Retinal pigment epithelial cell (primary cell): Measurements from ENCODE around the gene LPO.

Experiments
- DNase-seq: peaks from one replicate; pipeline ENCODE4 v3.0.0-alpha.2; 2010; ENCODE audit warnings: low read depth
- H3K4me3 ChIP-seq: 2 replicates; pipeline ENCODE4 v1.5.1; 2011; ENCODE audit warnings: mild to moderate bottlenecking, low read length, control low read depth, moderate library complexity
- CTCF ChIP-seq: conservative IDR thresholded peaks from 2 replicates; pipeline ENCODE4 v1.5.1; 2011; ENCODE audit warnings: low read depth, low read length, control low read depth, inconsistent platforms

Gene LPO

DNA sequence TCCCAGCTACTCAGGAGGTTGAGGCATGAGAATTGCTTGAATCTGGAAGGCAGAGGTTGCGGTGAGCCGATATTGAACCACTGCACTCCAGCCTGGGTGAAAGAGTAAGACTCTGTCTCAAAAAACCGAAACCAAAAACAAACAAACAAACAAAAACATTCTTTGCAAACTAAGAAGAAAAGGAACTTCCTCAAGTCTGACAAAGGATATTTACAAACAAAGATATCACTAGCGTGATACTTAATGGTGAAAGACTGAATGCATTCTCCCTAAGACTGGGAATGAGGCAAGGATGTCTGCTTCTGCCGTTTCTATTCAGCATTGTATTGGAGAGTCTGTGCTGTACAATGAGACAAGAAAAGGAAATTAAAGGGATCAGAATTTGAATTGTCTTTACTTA is 52.9 kb downstream of the LPO start:
- H3K4me3 ChIP-seq: no peak overlapping the region
- no peak for DNase-seq
- TF ChIP-seq CTCF: no peak

- H3K4me3 ChIP-seq: no peak overlapping the region
- TF ChIP-seq CTCF: no peak
- DNase-seq: no peak
Measured at GRCh38 chr17:58294034-58294433, 55.6 kb downstream of the LPO start.

- DNase-seq: no peak
- no peak overlapping the region for H3K4me3 ChIP-seq
- no peak for TF ChIP-seq CTCF
Measured at GRCh38 chr17:58300336-58300735, 62.0 kb downstream of the LPO start.

DNA sequence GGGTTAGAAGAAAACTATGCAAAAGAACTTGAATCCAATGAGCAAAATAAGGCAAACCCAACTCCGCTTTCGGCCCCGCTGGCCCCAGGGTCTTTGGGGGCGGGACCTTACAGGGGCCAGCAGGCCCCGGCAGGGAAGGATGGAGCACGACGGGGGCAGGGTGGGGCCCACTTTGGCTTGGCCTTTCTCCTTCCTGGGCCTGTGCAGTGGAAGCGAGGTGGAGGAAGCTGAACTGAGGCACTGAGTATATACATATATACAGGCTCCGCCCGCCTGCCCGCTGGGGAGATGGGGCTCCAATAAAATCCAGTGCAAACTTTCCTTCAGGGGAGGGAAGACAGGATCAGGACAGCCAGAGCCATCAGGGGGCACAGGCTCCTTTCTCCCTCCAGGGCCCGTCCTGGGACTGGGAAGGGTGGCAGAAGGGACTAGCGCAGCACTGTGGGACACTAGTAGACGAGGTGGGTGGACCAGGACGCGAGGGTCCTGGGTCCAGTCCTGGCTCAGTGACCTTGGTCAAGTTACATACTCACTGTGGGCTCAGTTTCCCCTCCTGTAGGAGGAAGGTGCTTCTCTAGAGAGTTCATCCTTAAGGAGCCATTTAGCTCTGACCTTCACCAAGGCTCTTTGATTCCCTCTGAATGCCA is 63.2 kb downstream of the LPO start:
- no peak for TF ChIP-seq CTCF
- no peak overlapping the region for H3K4me3 ChIP-seq
- DNase-seq: no peak

DNA sequence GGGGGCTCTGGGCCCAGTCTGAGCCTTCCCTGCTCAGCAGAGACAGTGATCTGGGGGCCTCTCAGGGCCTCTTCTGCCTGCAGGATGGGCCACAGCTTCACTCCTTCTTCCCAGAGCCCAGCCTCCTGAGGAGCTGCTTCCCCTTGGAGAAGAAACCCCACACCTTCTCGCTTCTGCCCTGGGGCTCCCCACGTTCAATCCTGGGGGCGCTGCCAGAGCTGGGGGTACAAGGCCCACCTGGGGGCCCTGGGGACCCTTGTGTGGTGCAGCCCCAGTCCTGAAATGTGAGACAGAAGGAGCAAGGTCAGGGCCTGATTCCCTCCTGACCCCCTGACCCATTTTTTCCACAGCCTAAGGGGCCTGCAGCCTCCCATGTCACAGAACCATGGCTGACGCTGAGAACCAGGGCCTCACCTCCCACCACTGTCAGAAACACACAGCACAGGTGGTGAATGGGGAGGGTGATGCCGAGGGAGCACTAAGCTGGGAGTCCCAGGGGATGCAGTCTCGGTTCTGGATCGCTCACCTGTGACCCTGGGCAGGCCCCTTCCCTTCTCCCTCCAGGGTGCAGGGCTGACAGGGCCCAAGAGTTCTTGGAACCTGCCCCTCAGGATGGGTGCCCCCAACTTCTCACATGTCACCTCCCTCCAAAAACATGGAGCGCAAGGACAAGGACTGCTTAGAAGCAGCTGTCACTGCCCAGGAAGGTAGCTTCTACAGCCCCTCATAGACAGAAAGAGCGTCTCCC is 64.0 kb downstream of the LPO start:
- H3K4me3 ChIP-seq: no peak overlapping the region
- TF ChIP-seq CTCF: no peak
- no peak for DNase-seq

- DNase-seq: no peak
- no peak for TF ChIP-seq CTCF
- H3K4me3 ChIP-seq: no peak overlapping the region
Measured at GRCh38 chr17:58302919-58303585, 64.7 kb downstream of the LPO start.
